WI38 (cell line): ENCODE results near the gene MMEL1.

Experiments
- H3K4me3 ChIP-seq: 2 replicates; pipeline ENCODE4 v1.5.1; 2011; ENCODE audit warnings: low read depth, mild to moderate bottlenecking, control low read depth, low read length
- TF ChIP-seq, protein P1 (sequence below): IDR thresholded peaks from 2 replicates; pipeline ENCODE4 v1.5.1; 2012; ENCODE audit warnings: low read depth, mild to moderate bottlenecking, control low read depth, low read length

Gene MMEL1

GRCh38 chr1:2606396-2606880 is 26.4 kb downstream of the MMEL1 start:
- no peak overlapping the region for H3K4me3 ChIP-seq
- TF ChIP-seq, protein P1, sequence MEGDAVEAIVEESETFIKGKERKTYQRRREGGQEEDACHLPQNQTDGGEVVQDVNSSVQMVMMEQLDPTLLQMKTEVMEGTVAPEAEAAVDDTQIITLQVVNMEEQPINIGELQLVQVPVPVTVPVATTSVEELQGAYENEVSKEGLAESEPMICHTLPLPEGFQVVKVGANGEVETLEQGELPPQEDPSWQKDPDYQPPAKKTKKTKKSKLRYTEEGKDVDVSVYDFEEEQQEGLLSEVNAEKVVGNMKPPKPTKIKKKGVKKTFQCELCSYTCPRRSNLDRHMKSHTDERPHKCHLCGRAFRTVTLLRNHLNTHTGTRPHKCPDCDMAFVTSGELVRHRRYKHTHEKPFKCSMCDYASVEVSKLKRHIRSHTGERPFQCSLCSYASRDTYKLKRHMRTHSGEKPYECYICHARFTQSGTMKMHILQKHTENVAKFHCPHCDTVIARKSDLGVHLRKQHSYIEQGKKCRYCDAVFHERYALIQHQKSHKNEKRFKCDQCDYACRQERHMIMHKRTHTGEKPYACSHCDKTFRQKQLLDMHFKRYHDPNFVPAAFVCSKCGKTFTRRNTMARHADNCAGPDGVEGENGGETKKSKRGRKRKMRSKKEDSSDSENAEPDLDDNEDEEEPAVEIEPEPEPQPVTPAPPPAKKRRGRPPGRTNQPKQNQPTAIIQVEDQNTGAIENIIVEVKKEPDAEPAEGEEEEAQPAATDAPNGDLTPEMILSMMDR = no peak

- H3K4me3 ChIP-seq = no peak overlapping the region
- TF ChIP-seq, protein P1 = no peak
These were observed 27.1 kb downstream of the MMEL1 start for GRCh38 chr1:2605509-2606395.

- H3K4me3 ChIP-seq = no peak overlapping the region
These were observed 27.8 kb downstream of the MMEL1 start for GRCh38 chr1:2604844-2605508.

DNA sequence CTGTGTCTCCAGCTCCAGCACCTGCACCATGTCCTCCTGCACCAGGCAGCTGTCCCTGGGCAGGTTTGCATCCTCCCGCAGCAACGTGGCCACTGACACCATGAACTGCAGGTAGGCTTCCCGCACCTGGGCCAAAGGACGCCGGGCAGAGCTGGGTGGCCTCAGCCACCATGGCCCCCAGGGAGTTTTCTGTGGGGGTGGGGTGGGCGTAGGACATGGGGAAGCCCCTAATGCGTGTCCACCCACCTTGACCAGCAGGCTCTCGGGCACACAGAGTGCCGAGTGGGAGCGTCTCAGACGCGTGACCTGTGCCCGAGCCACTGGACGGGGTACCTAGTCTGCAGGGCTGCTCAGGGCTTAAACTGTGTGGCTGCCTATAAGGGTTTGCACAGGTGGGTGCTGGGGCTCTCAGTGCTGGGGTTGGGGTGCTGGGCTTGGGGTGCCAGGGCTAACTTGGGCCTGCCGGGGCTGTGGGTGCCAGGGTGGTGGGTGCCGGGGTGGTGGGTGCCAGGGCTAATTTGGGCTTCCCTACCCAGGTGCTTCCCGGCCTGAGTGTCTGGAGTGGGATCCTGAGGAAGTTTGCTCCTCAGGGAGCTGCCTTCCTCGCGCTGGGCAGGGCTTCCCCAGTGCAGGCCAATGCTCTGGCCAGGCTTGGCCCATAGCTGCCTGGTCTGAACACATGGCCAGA is 28.5 kb downstream of the MMEL1 start:
- TF ChIP-seq, protein P1 = no peak
- H3K4me3 ChIP-seq = no peak overlapping the region

More at GRCh38 chr1:2604844-2605508, 27.8 kb downstream of the MMEL1 start:
- TF ChIP-seq, protein P1 = no peak

DNA sequence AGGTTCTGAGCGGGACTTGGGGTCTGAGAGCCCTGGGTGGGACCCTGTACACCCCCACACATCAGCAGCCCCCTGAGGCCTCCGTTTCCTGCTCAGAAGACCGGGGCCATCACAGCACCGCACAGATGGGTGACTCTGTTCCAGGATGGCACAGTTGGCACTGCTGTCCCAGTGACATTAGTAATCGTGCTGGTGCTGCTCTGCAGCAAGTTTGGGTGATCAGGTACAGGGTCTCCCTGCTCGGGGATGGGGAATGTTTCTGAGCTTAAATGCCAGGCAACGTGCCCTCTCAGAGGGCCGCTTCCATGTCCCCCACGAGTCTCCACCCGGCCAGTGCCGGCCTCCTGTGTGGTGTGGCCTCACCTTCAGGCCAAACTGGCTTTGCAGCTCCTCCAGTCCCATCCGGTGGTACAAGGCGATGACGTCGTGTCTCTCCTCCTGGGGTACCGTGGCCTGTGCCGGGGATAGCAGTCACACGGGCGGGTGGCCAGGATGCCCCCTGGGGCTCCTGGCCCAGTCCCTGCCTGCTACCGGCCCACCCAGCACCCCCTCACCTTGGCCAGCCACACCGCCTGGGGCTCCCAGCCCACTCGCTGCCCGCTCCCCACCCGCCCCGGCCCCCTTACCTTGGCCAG is 29.2 kb downstream of the MMEL1 start:
- no peak overlapping the region for H3K4me3 ChIP-seq
- TF ChIP-seq, protein P1 = no peak

DNA sequence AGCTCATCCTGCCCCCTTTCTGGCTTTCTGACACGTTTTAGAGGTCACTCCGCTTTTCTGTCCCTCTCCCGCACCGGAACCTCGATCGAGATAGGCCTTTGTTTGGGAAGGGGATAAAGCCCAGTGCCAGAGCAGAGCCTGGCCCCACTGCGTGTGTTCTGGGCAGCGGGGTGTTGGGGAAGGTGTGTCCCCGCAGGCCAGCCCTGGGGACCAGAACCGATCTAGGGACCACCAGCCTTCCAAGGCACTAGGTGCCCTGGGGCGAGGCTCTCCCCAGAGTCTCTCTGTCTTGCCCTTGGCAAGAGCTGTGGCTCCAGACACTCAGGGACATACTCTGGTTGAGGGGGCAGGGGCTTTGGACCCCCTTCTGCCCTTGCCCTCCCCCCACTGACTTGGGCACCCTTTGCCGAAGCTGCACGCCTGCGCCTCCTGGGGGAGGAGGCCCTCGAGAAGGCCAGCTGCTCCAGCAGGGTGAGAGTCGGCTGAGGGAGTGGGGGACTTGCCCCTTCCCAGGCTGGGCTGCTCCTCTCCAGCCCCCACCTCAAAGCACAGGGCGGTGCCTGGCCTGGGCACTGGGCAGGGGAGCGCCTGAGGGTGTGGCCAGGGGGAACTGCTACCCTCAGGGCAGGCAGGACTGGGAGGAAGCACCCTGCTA is 29.8 kb downstream of the MMEL1 start:
- no peak overlapping the region for H3K4me3 ChIP-seq
- TF ChIP-seq, protein P1 = no peak
